HG03060 (cell line): Measurements from ENCODE around the gene ATP5PD.

Source experiments
- ATAC-seq: cut with Tn5 transposase; IDR thresholded peaks from one replicate; pipeline ENCODE4 v1.9.1; 2021; ENCODE audit warnings: low read depth, moderate number of reproducible peaks; ENCODE audit not compliant: unreplicated experiment

Gene ATP5PD

DNA sequence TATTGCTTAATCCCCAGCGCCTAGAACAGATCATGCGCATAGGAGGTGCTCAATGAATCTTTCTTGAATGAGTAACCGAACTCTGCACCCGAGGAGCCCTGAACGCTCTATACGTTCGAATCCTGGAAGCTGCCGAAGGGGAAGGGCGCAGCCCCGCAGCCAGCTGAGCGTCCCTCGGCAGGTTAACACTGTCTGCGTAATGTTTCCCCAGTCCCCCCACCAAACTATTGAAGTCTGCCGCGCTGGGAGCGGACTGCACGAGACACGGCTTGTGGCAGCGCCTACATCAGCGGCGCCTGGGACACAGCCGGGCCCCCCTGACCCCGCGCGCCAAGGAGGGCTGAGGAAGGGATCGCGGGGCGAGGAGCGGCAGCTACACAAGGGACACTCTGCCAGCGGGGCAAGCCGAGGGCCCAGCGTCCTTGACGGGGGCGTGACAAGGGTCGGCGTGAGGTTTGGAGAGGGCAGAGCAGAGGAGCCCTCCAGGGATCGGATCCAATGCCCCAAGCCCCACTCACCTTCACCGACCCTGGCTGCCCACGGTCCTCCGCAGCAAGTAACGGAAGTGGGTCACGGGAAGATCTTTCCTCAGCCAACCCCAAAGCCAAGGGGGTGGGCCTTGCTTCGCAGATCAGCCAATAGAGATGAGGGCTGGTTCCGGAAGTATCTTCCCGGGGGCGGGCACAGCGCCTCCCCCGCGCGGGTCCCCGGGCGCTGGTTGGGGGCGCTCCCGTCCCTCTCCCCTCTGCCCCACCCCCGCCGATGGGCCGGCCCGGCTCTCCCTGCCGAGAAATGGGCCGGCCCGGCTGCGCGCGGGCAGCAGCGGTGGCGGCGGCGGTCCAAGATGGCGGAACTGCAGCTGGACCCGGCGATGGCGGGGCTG lies at the start of gene ATP5PD, which contains the start of gene KCTD2:
ATP5PD (minus strand) TSS at position 563 of the 883 bp plus-strand sequence. CDS start 4,319 bp downstream, outside the sequence.
KCTD2 (plus strand) TSS at position 819 of the 883 bp plus-strand sequence; CDS start at position 845, 26 bp downstream.
- peak; percentile 77 for ATAC-seq

DNA sequence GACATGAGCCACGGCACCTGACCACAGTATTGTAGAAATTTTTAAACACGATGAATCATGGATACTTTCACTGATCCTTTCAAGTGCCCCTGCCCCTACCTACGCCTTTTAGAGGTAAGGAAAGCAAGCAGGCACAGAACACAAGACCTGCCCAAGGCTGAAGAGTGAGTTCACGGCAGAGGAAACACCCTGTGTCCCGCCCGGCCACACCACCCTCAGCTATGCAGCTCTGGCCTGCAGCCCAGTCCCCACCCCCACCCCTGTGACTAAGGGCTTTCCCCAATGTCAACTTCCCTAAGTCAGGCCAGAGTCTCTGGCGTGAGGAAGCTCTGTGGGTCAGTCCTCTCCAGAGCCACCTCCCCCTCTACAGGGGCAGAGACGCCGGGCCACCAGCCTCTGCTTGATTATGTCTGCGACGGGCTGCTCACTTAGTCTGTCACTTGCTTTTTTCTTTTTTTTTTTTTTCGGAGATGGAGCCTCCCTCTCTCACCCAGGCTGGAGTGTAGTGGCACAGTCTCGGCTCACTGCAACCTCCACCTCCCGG lies 49.4 kb upstream of the ATP5PD start:
- ATAC-seq = no peak

DNA sequence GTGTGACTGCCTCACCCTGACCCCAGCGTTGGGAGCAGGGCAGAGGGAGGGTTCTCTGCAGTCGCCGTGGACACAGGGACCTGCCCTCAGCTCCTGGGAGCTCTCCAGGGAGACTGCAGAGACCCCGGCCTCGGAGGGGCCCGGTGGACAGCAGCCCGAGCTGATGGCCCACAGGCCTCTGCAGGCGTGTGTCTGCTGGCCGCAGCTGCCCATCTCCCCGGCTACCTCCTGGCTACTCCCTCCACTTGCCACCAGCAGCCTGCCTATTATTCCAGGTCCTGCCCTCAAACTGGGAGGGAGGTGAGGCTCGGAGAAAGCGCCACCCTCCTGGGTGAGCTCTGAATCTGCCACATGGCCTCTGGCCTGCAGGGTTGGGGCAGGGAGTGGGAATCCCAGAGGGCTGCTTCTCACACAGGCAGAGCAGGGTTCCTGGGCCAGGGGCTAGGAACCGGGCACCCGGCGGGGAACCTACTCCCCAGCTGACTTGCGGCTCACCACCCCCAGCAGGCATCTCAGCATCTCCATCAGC lies 48.2 kb upstream of the ATP5PD start:
- ATAC-seq = no peak

DNA sequence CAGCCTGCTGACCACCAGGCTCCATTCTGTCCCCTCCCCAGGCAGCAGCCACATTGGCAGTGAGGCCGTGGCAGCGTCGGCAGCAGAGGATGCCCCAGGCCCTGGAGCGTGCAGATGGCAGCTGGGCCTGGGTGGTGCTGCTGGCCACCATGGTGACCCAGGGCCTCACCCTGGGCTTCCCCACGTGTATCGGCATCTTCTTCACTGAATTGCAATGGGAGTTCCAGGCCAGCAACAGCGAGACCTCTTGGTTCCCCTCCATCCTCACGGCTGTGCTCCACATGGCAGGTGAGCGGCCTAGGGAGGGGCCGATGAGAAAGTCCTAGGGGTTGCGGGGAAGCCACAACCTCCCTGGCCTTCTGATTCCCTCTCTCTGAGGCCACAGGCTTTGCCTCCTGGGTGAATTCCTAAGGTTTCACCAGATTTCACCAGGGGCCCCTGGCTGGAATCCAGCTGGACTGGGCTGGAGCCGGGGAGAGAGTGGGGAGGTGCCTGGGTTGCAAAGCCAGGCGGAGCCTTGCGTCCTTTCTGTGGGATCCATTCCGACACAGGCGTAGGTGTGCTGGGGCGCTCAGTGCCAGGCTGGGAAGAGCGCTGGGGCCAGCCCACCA lies 46.9 kb upstream of the ATP5PD start:
- no peak for ATAC-seq

DNA sequence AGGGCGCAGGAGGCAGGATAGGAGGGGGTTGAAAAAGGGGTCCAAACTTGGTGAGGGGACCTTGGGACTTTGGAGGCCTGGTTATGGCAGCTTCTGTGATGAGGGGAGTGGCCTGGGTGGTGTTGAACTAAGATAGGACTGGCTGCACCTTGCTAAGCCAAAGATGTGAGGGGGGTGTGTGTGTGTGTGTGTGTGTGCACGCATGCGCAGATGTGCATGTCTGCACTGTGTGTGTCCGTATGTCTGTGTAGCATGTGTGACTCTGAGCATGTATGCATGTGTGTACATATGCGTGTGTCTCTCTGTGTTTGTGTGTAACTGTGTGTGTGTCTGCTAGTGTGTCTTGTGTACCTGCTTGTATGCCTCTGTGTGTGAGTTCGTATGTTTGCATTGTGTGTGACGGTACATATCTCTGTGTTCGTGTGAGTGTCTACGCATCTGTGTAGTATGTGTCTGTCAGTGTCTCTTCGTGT lies 45.1 kb upstream of the ATP5PD start:
- ATAC-seq = no peak

DNA sequence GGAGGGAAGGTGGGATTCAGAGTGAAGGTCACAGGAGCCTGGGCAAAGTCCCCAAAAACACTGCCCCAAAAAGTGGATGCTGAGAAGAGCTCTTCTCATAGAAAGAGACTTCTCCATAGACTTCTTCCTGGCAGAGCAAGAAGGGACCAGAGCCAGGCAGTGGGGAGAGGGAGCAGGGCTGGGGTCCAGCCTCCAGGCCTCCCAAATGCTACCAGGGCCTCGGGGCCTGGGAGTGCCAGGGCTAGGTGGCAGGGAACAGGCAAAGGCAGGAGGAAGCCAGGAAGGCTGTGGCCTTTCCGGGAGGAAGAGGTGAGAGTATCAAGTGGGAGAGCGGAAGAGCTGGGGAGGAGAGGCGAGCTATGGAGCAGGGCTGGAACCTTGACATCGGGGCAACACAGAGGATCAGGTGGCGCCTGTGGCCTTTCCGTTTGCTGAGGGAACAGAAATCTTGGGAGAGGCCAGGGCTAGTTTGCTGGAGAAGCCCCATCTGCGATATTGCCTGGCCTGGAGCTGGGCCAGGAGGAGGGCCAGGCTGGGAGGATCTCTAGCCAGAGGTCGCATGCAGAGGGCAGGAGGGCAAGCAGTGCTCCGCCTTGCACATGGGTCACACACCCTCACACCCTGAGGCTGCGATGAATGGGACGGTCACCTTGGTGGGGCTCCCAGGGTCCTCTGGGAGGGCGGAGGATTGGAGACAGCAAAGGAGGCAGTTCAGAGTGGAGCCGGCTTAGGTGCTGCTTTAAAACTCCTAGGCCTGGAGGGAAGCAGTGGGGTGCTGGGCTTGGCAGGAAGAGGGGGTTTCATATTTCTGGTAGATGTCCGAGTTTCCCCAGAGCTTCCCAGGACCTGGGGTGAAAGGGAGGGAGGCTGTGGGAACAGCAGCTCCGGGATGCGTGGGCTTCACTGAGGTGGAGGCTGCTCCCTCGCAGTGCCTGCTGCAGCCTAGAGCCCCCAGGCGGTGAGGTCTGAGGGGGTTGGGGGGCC lies 44.4 kb upstream of the ATP5PD start:
- no peak for ATAC-seq

DNA sequence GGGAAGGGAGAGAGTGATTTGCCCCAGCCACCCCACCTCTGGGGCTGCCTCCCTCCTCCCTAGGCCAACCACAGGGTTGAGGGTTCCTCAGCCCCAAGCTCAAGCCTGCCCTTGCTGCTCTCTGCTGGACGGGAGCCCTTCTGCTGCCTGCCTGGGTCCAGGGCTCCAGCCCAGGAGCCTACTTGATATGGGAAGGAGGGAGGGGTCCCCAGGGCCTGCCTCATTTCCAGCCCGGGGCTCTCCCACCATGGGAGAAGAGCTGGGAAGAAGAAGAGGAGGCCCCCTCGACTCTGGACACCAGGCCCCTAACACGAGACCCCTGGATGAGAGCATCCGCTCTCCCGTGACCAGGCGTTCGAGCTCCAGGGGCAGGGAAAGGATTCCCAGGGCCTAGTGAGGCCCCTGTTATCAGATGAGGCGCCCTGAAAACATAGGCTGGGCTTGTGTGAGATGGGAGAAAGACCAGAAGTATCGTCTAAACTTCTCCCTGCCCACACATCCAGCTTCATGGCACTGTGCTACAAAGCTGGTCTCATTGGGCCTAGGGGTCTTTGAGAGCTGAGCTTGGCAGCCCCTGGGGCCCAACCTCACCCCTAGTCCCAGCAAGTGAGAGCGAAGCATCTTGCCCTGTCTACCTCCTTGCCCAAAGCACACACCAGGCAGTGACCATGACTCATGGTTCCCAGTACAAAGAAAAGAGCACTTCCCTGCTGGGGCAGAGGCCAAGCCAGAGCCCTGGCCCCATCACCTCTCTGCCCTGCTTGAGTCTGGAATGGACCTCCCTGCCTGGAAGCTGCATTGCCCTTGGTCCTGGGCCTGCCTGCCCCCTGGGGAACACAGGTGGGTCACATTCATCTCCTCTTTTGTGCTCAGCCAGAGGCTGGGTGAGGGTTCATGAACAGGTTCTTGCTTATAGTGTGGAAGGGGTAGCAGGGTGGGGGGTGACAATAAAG lies 42.0 kb upstream of the ATP5PD start:
- ATAC-seq = no peak

DNA sequence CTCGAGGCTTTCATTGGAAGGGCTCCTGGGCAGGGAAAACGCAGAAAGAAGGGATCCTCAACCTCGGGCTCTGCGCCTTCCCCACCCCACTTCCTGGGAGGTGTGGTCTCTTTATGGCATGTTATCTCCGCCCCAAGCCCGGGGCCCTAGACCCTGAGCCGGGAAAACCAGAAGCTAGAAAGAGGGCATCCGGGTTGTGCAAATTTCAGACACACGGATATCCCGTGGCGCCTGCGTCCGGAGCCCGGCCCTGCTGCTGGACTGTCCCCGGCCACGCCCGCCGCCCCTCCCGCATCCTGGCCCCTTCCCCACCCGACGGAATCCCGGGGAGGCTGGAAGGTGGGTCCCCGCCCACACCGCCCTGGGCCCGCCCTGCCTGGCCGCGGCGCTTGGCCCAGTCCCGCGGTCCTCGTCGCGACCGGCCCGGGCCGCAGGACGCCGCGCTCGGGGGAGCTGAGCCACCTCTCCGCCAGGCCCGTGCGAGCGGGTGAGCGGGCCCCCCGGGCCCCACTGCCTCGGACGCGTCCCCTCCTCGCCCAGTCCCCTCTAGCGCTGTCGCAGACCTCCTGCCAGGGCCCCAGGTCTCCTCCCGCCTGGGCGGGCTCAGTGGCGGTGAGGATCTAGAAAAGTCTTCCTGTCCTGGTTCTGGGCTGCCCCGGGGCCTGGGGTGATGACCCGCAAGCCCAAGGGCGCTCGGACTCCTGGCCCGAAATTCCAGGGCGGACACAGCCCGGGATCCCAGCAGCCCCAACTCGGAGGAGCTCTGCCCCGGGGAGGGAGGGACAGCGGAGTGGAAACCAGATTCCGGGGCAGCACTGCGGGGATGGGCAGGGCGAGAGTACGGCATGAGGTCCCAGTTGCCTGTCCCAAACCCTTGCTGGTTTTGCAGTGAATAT lies 41.0 kb upstream of the ATP5PD start, which contains the start of gene SLC16A5:
SLC16A5 (plus strand) TSS at position 397 of the 896 bp plus-strand sequence. CDS start 5,683 bp downstream, outside the sequence.
- no peak for ATAC-seq

DNA sequence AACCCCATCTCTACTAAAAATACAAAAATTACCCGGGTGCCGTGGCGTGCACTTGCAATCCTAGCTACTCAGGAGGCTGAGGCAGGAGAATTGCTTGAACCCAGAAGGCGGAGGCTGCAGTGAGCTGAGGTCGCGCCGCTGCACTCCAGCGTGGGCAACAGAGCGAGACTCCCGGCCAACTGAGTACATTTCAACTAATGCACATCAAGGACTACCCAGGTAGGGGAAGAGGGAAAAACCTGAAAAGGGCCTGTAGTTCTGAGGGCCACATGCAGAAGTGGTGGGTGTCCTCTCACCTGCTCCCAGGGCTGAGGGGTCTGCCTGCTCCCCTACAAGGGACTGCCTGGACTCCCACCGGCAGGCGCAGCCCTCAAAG lies 40.4 kb upstream of the ATP5PD start:
- no peak for ATAC-seq

DNA sequence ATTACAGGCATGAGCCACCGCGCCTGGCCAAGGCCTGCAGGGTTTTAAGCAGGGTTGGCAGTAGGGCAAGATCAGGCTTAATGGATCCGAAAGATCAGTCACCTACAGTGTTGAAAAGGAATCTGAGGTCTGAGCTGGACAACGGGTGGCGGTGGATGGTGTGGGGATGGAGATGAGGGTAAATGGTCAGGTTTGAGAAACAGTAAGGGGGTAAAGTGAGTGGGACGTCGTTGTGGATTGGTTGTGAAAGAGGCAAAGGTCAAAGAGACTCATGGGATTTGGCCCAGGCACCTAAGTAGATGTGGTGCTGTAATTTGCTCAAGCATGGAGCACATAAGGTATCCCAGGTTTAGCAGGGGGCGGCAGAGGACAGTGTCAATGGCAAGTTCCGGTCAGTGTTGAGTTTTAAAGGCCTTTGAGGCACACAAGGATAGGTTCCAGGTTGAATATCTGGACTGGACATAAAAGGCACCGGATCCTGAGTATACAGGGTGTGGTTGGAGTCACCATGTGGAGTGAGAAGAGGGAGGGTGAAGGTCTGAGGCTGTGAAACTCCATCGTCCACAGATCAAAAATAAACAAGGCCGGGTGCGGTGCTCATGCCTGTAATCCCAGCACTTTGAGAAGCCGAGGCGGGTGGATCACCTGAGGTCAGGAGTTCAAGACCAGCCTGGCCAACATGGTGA lies 39.9 kb upstream of the ATP5PD start:
- no peak for ATAC-seq

DNA sequence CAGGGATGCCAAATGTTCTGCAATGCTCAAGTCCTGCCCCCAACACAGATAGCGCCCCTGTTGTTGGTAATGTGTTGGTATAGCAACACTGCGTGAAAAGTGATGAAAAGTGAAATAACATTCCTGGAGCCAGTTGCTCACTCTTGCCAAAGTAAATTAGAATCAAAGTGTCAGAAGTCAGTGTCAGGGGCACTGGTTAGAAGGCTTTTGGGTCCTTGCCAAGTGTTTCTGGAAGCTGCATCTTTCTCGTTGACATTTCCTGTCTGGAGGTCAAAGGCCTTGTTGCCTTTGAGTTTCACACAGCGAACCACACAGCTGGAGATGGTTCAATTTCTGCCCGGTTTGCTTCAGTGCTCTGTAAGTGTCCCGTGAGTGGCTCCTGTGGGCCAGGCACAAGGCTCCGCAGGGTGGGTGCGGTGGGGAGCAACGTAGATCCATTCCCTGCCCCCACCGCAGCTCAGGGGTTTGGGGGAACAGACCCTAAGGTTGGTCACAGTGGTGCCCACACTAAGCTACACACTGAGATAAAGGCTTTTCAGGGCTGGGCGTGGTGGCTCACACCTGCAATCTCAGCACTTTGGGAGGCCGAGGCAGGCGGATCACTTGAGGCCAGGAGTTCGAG lies 37.4 kb upstream of the ATP5PD start:
- no peak for ATAC-seq

DNA sequence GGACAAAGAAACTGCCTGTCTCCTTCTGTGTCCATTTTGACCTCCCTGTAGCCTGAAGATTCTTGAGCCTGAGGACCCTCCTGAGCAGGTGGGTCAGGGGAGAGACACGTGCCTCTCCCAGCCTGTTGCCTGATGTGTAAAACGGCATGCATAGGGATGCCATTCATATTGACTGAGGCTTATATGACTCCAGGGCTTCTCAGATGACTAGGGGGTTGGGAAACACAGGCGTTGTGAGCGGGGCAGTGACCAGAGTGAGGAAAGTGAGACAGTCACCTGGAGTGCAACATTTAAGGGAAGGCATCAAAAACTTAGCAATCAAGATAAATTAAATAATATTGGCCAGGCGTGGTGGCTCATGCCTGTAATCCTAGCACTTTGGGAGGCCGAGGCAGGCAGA lies 35.9 kb upstream of the ATP5PD start:
- no peak for ATAC-seq

DNA sequence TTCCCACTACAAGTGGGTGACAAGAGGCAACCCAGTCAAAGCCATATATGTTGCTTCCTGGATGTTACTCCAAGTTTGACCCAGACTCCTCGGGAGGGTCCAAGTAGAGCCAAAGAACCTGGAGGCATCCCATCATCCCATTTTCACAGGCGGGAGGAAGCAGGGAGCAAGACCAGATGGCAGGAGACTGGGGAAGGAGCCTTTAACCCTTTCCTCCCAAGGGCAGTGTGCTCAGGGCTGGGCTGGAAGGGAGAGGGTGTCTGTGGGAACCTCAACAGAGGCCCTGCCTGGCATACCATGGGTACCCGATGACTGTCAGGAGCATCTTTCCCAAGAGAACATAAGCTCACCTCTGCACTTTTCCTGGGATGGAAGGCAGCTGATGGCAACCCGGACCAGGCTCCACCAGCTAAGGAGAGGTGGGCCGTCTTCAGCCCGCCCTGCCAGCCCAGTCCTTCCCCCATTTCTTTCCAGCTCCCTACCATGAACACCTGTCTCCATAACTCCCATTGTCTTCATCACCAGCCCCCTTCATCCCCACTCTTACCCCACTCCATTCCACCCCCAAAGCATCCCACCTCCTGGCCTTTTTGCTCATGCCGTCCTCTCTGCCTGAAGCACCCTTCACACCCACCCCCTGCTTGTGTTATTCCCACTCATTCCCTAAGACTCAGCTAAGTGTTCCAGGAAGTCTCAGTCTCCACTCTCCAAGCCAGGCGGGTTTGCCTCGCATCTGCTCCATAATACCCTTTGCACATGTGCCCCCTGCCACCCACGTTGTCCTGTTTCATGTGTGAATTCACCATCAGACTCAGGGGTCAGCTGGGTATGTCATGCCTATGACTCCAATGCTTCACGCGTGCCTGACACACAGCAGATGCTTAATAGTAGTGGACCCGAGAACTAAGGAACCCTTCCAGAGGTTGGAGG lies 35.1 kb upstream of the ATP5PD start:
- ATAC-seq = no peak

DNA sequence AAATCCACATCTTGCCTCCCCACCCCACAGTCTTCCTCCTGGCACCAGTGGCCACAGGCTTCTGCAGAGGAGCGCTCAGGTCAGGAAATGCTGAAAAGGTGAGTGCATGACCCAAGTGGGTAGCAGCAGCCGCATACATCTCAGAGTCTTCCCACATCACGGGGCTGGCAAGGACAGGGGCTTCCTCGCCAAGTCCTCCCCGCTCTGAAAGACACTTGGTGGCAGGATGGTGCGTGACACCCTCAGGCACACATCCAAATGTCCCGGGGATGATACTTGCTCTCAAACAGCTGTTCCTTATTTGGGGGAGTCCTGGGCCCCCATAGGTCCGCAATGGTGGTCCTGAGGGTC lies 32.2 kb upstream of the ATP5PD start:
- no peak for ATAC-seq

DNA sequence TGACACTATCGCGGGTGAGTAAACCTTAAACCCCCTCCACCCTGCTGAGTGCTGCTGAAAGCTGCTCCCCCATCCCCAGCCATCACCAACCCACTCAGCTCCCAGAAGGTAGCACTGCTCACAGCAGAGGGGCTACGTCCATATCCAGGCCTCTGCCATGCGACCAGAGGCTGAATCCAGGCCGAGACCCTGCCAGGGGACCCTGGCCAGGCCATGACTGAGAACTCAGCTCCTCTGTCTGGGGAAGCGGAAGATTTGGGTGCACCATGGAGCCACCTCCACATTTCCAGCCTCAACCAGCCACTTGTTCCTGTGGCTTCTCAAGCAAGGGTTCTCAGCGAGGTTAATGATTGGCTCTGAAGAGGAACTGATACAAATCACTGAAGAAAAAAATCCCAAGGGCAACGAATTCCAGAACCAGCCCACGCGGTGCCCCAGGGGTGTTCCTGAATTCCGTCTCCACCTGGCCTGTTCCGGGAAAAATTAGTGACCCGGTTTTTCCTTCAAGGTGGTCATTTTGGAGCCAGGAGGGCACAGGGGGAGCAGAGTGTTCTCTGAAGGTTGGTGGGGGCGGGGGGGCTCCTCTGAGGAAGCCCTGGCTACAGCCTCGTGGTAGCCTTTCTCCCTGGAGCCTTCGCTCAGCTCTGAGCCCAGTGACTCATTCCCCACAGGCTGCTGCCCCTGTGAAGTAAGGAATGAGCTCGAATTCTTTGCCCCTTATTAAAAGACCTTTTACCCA lies 31.7 kb upstream of the ATP5PD start:
- ATAC-seq = no peak
